Measurements from ENCODE around the gene UBE2QL1.
"Not testable (repeated sequence)": the region's sequence is repeated elsewhere in the genome, so short reads cannot be mapped to it uniquely, and the experiment has no call there.

Gene UBE2QL1

DNA sequence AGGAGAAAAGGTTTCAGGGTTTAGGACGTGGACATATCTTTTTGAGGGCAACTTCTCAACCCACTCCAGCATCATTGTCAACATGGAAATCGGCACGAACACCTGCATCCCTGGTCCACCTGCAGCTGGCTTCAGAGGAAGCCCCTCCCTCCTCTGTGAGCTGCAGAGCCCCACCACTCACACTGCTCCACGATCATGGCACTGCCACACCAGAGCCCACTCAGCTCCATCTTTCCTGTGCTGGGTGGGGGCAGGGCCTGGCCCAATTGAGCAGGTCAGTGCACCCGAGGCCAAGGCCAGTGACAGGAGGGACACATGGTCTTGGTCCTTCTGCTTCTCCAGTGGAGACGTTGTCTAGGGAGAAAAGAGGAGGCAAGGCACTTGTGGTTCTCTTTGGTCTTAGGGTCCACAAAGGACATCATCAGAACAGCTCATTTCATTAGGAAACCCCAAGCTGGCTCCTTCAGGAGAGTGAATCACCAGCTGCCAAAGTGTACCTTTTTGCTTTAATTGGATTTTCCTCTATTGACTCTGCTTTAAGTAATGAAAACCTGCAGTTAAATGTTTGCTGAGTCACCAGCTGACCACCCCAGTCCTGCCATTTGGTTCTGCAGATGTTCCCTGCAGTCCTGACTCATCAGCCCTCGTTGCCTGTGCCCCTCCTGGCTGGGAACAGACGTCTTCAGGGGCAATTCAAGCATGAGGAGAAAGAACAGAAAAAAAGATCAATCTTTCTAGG lies 56.2 kb downstream of the UBE2QL1 start:
- no peak overlapping the region for H3K4me3 Mint-ChIP-seq
- no peak for ATAC-seq
- H3K27me3 Mint-ChIP-seq = peaks cover 17% of the 10 kb centered on the region
- no peaks in the 10 kb centered on the region for H3K9me3 Mint-ChIP-seq
- no peaks in the 10 kb centered on the region for H3K4me1 Mint-ChIP-seq
- no peaks in the 10 kb centered on the region for H3K36me3 Mint-ChIP-seq (ENCODE audit: low read depth)
- no peak overlapping the region for H3K27ac Mint-ChIP-seq
- no peak for DNase-seq

DNA sequence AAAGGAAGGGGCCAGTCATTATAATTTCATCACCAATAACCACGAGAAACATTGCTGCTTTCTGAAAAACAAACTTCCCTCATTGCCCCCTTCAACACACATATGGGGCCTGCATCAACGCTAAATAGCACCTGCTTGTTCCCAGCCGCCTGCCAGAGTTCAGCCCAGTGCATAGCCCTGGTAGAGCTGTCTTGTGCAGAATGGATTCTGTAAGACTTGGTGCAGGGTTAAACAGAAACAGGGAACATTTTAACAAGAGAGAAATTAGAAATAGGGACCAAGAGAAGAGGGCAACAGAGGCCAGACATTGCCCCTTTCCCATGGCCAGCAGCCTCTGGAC lies 56.7 kb downstream of the UBE2QL1 start:
- no peak for ATAC-seq
- H3K4me3 Mint-ChIP-seq = no peak overlapping the region
- H3K4me1 Mint-ChIP-seq = no peaks in the 10 kb centered on the region
- no peak for DNase-seq
- H3K36me3 Mint-ChIP-seq (ENCODE audit: low read depth) = no peaks in the 10 kb centered on the region
- H3K27ac Mint-ChIP-seq = no peak overlapping the region
- H3K27me3 Mint-ChIP-seq = peaks cover 17% of the 10 kb centered on the region
- no peaks in the 10 kb centered on the region for H3K9me3 Mint-ChIP-seq

DNA sequence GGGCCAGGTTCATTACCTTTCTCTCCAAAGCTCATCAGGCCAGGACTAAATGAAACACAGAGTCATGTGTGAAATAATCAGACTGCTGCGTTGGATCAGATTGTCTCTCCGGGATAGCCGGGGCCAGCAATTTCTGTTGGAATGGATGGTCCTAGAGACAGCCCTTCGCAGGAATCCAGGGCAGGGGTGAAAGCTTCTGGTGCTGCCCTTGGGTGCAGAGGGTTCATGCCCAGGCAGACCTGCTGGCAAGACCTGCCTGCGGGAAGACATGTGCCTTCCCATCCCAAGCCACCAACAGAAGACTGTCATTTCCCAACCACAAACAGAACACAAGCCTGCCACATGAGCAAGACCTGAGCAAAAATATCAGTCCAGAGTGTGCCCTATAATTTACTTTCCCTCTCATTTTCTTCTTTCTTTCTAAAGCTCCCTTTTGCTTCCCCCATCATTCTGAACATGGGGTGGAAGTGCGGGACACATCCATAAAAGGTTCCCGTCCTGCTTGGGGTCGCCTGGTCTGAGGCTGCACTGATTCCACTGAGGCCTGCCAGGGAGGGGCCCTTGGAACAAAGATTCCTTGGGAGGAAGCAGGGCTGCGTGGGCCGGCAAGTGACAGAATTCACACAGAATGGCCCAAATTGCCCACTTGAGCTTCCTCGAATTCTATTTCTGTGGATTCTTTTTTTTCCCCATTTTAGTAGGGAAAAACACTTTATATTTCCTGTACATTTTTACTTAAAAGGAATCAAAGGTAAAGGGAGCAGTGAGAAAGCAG lies 57.3 kb downstream of the UBE2QL1 start:
- no peak for DNase-seq
- Mint-ChIP-seq H3K4me1 (no peaks in the 10 kb centered on the region), H3K9me3 (no peaks in the 10 kb centered on the region), H3K36me3 (ENCODE audit: low read depth) (no peaks in the 10 kb centered on the region), H3K27me3 (peaks cover 16% of the 10 kb centered on the region), H3K27ac (no peak overlapping the region), H3K4me3 (no peak overlapping the region)
- ATAC-seq = no peak

DNA sequence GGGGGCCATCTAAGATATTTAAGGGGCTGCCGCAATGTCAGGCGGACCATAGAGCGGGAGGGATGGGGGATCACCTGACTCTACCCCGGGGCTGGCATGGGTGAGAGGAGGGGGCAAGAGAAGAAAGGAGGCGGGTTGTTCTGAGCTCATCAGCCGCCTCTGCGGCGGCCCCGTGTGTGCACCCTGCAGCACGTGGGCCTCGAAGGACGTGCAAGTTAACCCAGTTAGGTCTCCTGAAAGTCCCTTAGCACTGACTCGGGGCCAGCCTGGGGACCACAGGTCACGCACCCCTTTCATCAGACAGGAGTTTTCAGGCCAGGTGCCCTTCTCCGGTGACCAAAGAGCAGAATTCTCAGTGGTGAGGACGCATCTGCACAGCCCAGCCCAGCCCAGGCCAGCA lies 58.0 kb downstream of the UBE2QL1 start:
- H3K4me1 Mint-ChIP-seq = no peaks in the 10 kb centered on the region
- no peak overlapping the region for H3K4me3 Mint-ChIP-seq
- H3K27ac Mint-ChIP-seq = no peak overlapping the region
- ATAC-seq (peak; percentile 25), DNase-seq (no peak)
- H3K36me3 Mint-ChIP-seq (ENCODE audit: low read depth) = no peaks in the 10 kb centered on the region
- no peaks in the 10 kb centered on the region for H3K9me3 Mint-ChIP-seq
- H3K27me3 Mint-ChIP-seq = peaks cover 16% of the 10 kb centered on the region

DNA sequence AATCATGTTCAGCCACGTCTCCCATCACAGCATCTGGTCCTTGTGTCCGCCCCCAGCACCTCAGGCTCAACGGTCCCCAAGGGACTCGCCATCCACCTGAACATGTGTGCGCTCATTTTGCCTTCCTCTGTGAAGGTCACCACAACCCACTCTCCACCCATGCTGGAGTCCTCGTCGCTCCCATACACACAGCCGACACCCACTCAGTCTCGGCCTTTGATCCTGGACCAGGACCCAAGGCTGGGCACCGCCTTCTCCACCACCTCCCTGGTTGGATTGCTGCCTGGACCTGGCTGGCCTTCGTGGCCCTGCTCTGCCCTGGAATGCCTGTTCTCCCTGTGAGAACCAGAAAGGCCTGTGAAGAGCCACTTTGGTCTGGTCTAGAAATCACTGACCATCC lies 60.3 kb downstream of the UBE2QL1 start:
- Mint-ChIP-seq H3K27ac (no peak overlapping the region), H3K27me3 (peaks cover 16% of the 10 kb centered on the region), H3K4me3 (no peak overlapping the region), H3K4me1 (no peaks in the 10 kb centered on the region), H3K9me3 (no peaks in the 10 kb centered on the region), H3K36me3 (ENCODE audit: low read depth) (no peaks in the 10 kb centered on the region)
- DNase-seq (no peak), ATAC-seq (no peak)

DNA sequence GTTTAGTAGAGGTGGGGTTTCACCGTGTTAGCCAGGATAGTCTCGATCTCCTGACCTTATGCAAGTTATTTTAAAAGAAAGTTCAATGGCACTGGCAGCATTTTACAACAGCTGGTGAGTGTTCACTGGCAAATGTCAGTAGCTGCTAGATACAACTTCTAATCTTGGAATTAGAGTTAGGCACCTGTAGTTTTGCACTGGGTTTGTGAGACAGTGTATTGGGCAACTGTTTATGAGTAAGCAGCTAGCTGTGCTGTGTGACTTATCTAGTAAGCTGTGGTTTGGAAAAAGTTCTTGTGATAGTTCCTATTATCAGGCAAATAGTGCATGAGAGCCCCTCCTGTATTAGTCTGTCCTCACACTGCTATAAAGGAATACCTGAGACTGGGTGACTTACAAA lies 61.5 kb downstream of the UBE2QL1 start:
- Mint-ChIP-seq H3K9me3 (no peaks in the 10 kb centered on the region), H3K27ac (no peak overlapping the region), H3K36me3 (ENCODE audit: low read depth) (no peaks in the 10 kb centered on the region), H3K27me3 (peaks cover 15% of the 10 kb centered on the region), H3K4me3 (no peak overlapping the region), H3K4me1 (no peaks in the 10 kb centered on the region)
- DNase-seq = no peak
- ATAC-seq = no peak

DNA sequence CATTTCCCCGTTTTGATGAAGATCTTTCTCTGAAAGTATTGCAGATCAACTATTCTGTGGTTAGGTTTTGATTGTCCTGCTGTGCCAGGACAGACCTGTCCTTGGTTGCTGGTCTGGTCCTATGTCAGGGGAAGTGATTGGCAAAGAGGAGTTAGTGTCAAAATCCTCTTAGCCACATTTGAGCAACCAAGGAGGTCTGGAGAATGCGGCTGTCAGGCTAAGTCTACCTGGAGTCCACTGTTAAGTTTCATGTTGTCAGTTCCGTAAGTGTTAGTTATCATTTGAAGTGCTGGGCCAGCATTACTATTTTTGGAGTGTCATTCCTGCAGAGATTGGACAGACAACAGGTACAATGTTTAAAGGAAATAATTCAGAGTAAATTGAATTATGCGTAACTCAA lies 62.3 kb downstream of the UBE2QL1 start:
- no peak for ATAC-seq
- DNase-seq = no peak
- Mint-ChIP-seq H3K27ac (no peak overlapping the region), H3K36me3 (ENCODE audit: low read depth) (no peaks in the 10 kb centered on the region), H3K4me1 (no peaks in the 10 kb centered on the region), H3K9me3 (no peaks in the 10 kb centered on the region), H3K27me3 (peaks cover 10% of the 10 kb centered on the region), H3K4me3 (no peak overlapping the region)

DNA sequence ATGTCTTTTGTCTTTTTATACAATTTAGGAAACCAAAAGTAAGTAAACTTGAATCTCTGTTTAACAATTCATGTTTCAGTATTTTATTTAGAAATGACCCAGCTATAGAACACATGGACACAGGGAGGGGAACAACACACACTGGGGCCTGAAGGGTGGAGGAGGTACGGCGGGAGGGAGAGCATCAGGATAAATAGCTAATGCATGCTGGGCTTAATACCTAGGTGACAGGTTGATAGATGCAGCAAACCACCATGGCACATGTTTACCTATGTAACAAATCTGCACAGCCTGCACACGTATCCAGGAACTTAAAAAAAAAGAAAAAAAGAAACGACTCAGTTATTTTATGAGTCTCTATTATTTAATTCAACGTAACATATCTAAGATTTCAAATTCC lies 67.2 kb downstream of the UBE2QL1 start:
- not testable (repeated sequence) for H3K27me3 Mint-ChIP-seq; H3K4me1 Mint-ChIP-seq; H3K36me3 Mint-ChIP-seq (ENCODE audit: low read depth); H3K4me3 Mint-ChIP-seq; DNase-seq; H3K9me3 Mint-ChIP-seq; H3K27ac Mint-ChIP-seq; ATAC-seq

DNA sequence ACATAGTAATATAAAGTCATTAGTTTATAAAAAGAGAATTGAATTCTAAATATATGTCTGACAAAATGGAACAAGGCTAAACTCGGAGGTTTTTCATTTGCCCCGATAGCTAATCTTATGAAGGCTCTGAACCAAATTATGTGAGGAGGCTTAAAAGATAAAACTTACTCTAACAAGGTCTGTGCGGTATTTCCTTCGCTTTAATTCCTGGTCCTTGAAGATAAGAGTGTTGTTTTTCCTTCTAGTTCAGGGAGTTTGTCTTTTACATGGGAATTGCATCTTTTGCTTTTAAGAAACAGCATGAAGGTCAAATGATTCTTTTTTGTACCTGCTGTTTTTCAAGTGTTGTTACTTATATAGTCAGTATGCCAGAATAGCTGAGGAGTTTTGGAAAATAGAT lies 68.2 kb downstream of the UBE2QL1 start:
- Mint-ChIP-seq H3K4me1 (no peaks in the 10 kb centered on the region), H3K4me3 (no peak overlapping the region), H3K27ac (no peak overlapping the region), H3K9me3 (no peaks in the 10 kb centered on the region), H3K27me3 (peaks cover 7% of the 10 kb centered on the region), H3K36me3 (ENCODE audit: low read depth) (no peaks in the 10 kb centered on the region)
- ATAC-seq = no peak
- no peak for DNase-seq

DNA sequence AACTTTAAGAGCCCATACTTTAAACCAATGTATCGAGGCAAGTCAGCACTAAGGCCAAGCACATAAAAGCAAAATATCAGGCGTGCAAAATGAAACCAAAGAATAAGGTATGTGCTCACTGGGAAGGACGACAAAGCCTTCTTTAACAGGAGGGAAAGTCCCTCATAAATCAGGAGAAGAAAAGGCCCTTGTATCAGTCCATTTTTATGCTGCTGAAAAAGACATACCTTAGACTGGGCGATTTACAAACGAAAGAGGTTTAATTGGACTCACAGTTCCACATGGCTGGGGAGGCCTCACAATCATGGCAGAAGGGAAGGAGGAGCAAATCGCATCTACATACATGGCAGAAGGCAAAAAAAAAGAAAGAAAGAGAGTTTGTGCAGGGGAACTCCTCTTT lies 68.9 kb downstream of the UBE2QL1 start:
- H3K27ac Mint-ChIP-seq = no peak overlapping the region
- no peaks in the 10 kb centered on the region for H3K9me3 Mint-ChIP-seq
- ATAC-seq (no peak), DNase-seq (no peak)
- H3K4me3 Mint-ChIP-seq = no peak overlapping the region
- H3K36me3 Mint-ChIP-seq (ENCODE audit: low read depth) = no peaks in the 10 kb centered on the region
- no peaks in the 10 kb centered on the region for H3K4me1 Mint-ChIP-seq
- H3K27me3 Mint-ChIP-seq = peaks cover 7% of the 10 kb centered on the region

DNA sequence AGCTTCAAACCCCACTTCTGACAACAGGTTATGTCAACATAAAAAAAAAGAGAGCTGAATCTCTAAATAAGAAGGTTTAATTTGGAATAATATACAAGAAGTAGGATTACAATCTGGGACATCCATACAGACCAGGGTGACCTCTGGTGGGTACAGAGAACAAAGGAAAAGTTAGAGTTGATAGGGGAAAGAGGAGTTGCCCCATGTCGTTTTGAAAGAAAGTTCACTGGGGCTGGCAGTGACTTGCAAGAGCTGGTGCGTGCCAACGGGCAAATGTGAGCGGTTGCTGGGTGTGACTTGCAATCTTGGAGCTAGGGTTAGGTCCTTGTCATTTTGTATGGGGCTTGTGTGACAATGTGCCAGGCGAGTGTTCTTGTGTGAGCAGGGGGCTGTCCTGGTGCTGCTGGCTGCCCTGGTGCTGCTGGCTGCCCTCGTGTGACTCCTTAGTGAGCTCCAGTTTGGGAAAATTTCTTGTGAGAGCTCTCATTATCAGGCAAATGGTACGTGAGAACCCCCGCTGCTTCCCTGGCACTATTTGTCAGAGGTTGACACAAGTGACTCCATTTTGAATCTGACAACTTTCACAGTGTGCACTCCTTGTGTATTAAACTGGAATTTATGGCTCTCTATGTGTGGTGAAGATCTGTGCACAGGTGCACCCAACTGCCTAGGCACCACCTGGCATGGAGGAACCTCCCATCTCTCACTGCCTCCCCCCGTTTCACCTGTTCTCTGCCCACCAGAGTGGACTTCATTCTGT lies 69.8 kb downstream of the UBE2QL1 start:
- no peaks in the 10 kb centered on the region for H3K9me3 Mint-ChIP-seq
- H3K27me3 Mint-ChIP-seq = peaks cover 7% of the 10 kb centered on the region
- DNase-seq (no peak), ATAC-seq (no peak)
- H3K36me3 Mint-ChIP-seq (ENCODE audit: low read depth) = no peaks in the 10 kb centered on the region
- no peaks in the 10 kb centered on the region for H3K4me1 Mint-ChIP-seq
- no peak overlapping the region for H3K4me3 Mint-ChIP-seq
- H3K27ac Mint-ChIP-seq = no peak overlapping the region

DNA sequence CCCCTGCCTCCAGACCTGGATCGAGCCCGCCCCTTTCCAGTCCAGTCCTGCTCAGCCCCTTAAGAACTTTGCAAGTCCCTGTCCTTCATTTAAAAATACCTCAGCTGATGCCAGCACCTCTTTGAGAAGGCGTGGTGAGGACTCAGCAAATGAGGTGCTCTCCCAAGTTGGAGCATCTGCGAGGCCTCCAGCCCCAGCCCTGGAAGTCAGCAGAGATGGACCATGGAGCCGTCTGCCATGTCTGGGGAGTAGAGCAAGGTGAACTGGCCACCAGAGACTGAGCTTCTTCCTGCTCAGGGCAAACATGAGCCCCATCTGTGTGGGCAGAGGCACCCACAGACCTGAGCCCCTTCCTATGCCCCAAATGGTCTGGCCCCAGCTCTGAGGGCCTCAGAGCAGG lies 71.5 kb downstream of the UBE2QL1 start:
- Mint-ChIP-seq H3K4me1 (no peaks in the 10 kb centered on the region), H3K27ac (no peak overlapping the region), H3K4me3 (no peak overlapping the region), H3K9me3 (no peaks in the 10 kb centered on the region), H3K36me3 (ENCODE audit: low read depth) (no peaks in the 10 kb centered on the region), H3K27me3 (peaks cover 11% of the 10 kb centered on the region)
- DNase-seq = no peak
- ATAC-seq = no peak

DNA sequence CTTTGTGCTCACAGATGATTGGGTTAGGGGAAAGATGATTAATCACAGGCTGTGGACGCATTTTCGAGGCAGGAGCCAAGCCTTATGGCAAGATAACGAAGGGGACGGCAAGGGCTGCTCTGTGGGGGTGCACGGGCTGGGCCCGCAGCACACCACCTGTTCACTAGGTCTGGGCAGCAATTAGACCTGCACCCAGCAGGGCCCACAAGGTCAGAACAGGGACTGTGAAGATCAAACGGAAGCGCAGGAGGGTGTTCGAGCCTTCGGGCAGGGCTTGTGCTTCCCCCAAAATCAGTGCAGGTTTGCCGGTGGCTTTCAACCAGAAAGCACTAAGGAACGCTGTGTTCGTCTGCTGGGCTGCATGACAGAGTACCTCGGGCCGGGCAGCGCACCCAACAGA lies 73.7 kb downstream of the UBE2QL1 start:
- no peak overlapping the region for H3K27ac Mint-ChIP-seq

DNA sequence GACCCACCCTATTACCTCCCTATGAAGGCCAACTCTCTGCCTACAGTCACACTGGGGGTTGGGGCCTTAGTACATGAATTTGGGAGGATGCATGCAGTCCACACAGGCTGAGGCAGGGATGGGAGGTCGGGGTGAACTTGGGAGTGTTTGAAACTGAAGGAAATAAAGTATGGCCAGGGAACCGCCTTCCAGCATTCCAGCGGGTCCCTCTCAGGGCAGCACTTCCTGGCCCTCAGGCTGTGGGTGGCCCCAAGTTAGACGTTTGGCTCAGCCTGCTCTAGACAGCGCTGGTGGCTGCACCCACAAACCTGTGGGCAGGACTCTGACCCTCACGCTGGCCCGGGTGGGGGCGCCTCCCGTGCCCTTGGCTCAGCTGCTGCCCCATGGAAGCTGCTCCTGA lies 74.3 kb downstream of the UBE2QL1 start:
- peaks cover 8% of the 10 kb centered on the region for H3K27me3 Mint-ChIP-seq

More for the DNA sequence above, 73.7 kb downstream of the UBE2QL1 start:
- Mint-ChIP-seq H3K9me3 (no peaks in the 10 kb centered on the region), H3K4me3 (no peak overlapping the region), H3K4me1 (no peaks in the 10 kb centered on the region), H3K36me3 (ENCODE audit: low read depth) (no peaks in the 10 kb centered on the region), H3K27me3 (peaks cover 8% of the 10 kb centered on the region)
- DNase-seq (no peak), ATAC-seq (no peak)

DNA sequence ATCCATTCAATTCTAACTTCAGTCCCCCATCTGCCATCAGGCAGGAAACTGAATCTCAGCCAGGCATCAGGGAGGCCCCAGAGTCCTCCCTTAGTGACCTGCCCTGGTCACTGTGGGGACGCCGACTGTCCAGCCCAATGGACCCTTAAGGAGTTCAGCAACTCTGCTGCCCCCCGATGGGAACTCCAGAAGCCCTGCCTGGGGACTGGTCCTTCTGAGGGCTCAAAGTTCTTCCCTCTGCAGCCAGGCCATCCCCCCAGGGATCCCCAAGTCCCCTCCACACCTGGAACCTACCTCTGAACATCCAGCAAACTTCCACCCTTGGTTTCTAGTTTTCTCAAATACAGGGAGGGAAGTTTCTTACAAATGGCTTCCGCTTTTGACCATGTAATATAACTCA lies 76.8 kb downstream of the UBE2QL1 start:
- Mint-ChIP-seq H3K27ac (no peak overlapping the region), H3K4me3 (no peak overlapping the region), H3K4me1 (no peaks in the 10 kb centered on the region), H3K27me3 (peaks cover 4% of the 10 kb centered on the region), H3K9me3 (no peaks in the 10 kb centered on the region), H3K36me3 (ENCODE audit: low read depth) (no peaks in the 10 kb centered on the region)
- no peak for DNase-seq
- ATAC-seq = no peak

More for the DNA sequence above, 74.3 kb downstream of the UBE2QL1 start:
- H3K4me3 Mint-ChIP-seq = no peak overlapping the region
- no peaks in the 10 kb centered on the region for H3K36me3 Mint-ChIP-seq (ENCODE audit: low read depth)
- no peak for DNase-seq
- ATAC-seq = no peak
- H3K4me1 Mint-ChIP-seq = no peaks in the 10 kb centered on the region
- no peaks in the 10 kb centered on the region for H3K9me3 Mint-ChIP-seq
- H3K27ac Mint-ChIP-seq = no peak overlapping the region
